ENCODE measurements around the gene DNASE1.
"Not testable (repeated sequence)": the region's sequence is repeated elsewhere in the genome, so short reads cannot be mapped to it uniquely, and the experiment has no call there.

DNASE1 gene

GRCh38 chr16:3640632-3641501, 13.6 kb upstream of the DNASE1 start:
- no peak for DNase-seq

GRCh38 chr16:3641801-3642396, 12.6 kb upstream of the DNASE1 start:
- no peak for DNase-seq

GRCh38 chr16:3642397-3643094, 11.9 kb upstream of the DNASE1 start:
- DNase-seq: no peak

- DNase-seq: no peak
Measured at GRCh38 chr16:3643095-3643730, 11.3 kb upstream of the DNASE1 start.

- DNase-seq: no peak
Measured at GRCh38 chr16:3645108-3645503, 9.4 kb upstream of the DNASE1 start.

- no peak for DNase-seq
Measured at GRCh38 chr16:3645504-3646347, 8.8 kb upstream of the DNASE1 start.

- no peak for DNase-seq
Measured at GRCh38 chr16:3646348-3646920, 8.1 kb upstream of the DNASE1 start.

GRCh38 chr16:3650631-3651265, 3.7 kb upstream of the DNASE1 start:
- DNase-seq: no peak

- no peak for DNase-seq
Measured at GRCh38 chr16:3651461-3652372, 2.8 kb upstream of the DNASE1 start.

GRCh38 chr16:3652373-3653195, 1.9 kb upstream of the DNASE1 start:
- DNase-seq: no peak

- DNase-seq: no peak
Measured at GRCh38 chr16:3655030-3655395, 522 bp downstream of the DNASE1 start.

- DNase-seq: no peak
Measured at GRCh38 chr16:3655396-3656159, 1.1 kb downstream of the DNASE1 start.

GRCh38 chr16:3656160-3656490, 1.6 kb downstream of the DNASE1 start:
- DNase-seq: not testable (repeated sequence)

GRCh38 chr16:3656491-3657468, 2.3 kb downstream of the DNASE1 start:
- no peak for DNase-seq

GRCh38 chr16:3659251-3659650, 4.8 kb downstream of the DNASE1 start:
- no peak for DNase-seq

- DNase-seq: no peak
Measured at GRCh38 chr16:3661311-3661710, 6.8 kb downstream of the DNASE1 start.
